ENCODE data around the gene CDH4.

CDH4 gene

GRCh38 chr20:61847420-61847748 lies 595.3 kb downstream of the CDH4 start:
- DNase-seq (ENCODE audit: low read depth) = no peak
- no peak for TF ChIP-seq CTCF (conservative IDR thresholded peaks at IDR 0.05; ENCODE audit: low read depth, low read length)
- H3K4me3 ChIP-seq (ENCODE audit: low read length) = no peak overlapping the region

GRCh38 chr20:61847986-61848385 lies 595.9 kb downstream of the CDH4 start:
- H3K4me3 ChIP-seq (ENCODE audit: low read length) = no peak overlapping the region
- no peak for TF ChIP-seq CTCF (conservative IDR thresholded peaks at IDR 0.05; ENCODE audit: low read depth, low read length)
- DNase-seq (ENCODE audit: low read depth) = no peak

- no peak overlapping the region for H3K4me3 ChIP-seq (ENCODE audit: low read length)
- DNase-seq (ENCODE audit: low read depth) = no peak
- no peak for TF ChIP-seq CTCF (conservative IDR thresholded peaks at IDR 0.05; ENCODE audit: low read depth, low read length)
Measured at GRCh38 chr20:61848851-61849250, 596.8 kb downstream of the CDH4 start.

- no peak for DNase-seq (ENCODE audit: low read depth)
- TF ChIP-seq CTCF (conservative IDR thresholded peaks at IDR 0.05; ENCODE audit: low read depth, low read length) = no peak
- H3K4me3 ChIP-seq (ENCODE audit: low read length) = no peak overlapping the region
Measured at GRCh38 chr20:61849376-61849775, 597.3 kb downstream of the CDH4 start.

- H3K4me3 ChIP-seq (ENCODE audit: low read length) = no peak overlapping the region
- no peak for TF ChIP-seq CTCF (conservative IDR thresholded peaks at IDR 0.05; ENCODE audit: low read depth, low read length)
- no peak for DNase-seq (ENCODE audit: low read depth)
Measured at GRCh38 chr20:61849822-61850221, 597.8 kb downstream of the CDH4 start.

- no peak overlapping the region for H3K4me3 ChIP-seq (ENCODE audit: low read length)
- no peak for DNase-seq (ENCODE audit: low read depth)
- TF ChIP-seq CTCF (conservative IDR thresholded peaks at IDR 0.05; ENCODE audit: low read depth, low read length) = no peak
Measured at GRCh38 chr20:61850457-61850856, 598.4 kb downstream of the CDH4 start.

- no peak for TF ChIP-seq CTCF (conservative IDR thresholded peaks at IDR 0.05; ENCODE audit: low read depth, low read length)
- DNase-seq (ENCODE audit: low read depth) = no peak
- H3K4me3 ChIP-seq (ENCODE audit: low read length) = no peak overlapping the region
Measured at GRCh38 chr20:61850926-61851900, 599.2 kb downstream of the CDH4 start.
